NCI-H1694 (cell line): ENCODE results near the gene EXOC1.

Experiments used
- DNase-seq: peaks from one replicate; lab custom pipeline; 2025; lab: John Stamatoyannopoulos, UW

Gene EXOC1

DNA sequence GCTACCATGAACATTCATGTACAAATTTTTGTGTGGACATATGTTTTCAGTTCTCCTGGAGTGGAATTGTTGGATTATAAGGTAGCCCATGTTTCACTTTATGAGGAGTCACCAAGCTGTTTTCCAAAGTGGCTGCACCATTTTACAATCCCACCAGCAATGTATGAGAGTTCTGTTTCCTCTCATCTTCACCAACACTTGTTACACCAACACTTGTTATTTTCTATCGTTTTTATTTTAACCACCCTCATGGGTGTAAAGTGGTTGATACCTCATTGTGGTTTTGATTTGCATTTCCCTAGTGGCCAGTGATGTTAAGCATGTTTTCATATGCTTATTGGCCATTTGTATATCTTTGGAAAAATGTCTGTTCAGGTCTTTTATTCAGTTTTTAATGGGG lies 4.1 kb downstream of the EXOC1 start:
- no peak for DNase-seq

DNA sequence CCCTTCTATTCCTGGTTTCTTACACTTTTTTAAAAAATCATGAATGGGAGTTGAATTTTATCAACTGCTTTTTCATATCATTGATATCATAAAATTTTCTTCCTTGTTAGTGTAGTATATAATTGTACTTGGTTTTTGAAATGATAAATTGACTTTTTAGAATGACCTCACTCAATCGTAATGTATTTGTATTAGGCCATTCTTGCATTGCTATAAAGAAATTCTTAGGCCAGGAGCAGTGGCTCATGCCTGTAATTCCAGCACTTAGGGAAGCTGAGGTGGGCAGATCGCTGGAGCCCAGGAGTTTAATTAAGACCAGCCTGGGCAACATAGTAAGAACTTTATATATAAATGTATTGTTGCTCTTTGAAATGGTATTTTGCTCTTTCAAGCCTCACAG lies 6.3 kb downstream of the EXOC1 start:
- no peak for DNase-seq

DNA sequence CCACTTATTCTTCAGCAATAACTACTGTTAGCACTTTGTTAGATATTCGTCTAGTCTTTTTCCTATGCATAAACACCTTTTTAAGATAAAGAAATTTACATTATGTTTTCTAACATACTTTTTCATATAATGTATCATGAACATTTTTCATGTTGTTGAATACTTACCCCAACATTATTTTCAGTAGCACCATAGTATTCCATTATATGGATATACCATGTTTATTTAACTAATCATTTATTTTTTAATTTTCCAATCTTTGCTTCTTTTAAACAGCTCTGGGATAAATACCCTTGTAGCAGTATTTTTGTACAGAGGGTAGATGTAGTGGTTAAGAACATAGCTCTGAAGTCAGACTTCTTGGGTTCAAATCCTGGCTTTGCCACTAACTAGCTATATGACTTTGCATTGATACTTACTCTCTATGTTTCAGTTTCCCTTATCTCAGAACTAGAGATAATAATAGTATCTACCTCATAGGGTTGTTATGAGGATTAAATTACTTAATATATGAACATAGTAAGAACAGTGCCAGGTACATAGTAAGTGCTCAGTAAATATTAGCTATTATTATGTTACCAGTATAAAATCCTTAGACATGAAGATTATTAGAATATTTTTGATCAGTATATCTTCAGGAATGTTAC lies 11.3 kb downstream of the EXOC1 start:
- DNase-seq: no peak

DNA sequence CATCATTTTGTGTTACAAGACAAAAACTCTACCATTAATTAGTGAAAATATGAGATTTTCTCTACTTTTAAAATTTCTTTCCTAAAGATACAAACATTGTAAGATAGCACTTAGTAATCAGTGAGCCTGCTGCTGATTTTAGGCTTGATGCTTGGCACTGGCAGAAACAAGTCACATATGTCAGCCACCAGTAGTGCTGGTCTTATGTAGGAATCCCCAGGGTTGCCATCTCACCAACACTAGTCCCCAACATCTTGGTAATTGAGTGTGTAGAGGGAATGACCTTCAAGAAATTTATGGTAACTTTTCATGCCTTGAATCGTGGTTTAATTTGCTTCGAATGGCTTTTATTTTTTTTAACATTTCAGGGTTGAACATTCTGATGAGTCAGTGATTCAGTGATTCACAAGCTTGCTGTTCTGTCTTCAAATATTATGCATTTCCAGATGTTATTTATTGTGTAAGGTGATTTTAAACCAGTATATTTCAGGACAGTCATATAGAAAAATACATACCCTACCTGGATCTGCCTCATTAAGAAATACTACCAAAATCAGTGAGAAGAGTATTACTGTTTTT lies 11.9 kb downstream of the EXOC1 start:
- DNase-seq: no peak

DNA sequence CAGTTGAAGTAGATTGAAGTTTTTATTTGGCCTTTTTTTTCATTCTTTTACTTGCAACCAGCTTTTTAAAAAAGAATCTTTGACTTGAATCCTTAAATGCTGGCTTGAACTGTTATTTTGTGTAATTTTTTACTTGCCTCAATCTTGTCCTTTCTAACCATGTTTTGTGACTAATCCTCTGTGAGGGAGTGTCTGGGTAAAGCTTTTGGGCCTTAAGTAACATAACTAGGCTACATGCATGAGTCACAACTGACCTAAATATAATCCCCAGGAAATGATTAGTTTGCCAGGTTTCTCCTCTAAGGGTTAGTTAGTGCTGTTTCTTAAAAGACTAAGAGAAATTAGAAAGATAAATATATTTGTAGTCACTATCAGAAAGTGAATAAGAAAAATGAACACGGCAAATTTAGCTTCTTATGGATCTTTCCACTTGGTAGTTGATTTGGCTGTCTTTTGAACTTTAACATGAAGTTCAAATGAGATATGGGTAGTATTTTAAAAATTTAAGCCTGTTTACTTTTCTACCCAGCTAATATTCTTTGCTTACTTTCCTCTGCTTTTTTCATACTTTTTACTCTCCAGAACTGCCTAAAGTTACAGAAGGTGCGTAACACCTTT lies 13.0 kb downstream of the EXOC1 start:
- DNase-seq: no peak

DNA sequence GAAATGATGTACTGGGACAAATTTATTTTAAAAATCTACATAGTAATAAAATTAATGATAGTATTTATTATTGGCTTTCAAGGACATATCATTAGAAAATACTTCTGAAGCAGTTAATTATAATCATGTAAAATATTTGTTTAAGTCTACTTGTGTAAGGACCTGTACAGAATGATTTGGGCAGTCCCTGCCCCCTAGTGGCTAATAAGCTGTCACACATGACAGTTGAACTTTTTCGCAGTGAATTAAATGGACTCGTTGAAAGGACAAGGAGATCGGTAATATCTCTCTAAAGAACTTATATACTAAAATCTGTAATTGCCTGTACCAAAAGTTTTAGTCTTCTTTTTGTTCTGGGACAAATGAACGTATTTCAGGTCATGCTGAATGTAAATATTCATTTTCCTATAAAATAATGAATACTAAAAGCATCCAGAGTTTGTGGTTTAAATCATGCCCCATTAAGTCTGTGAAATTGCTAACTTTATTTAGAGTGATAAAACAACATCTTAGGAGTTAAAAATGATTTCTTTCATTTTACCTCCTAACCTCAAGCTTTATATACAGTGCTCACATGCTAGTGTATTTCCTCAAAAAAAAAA lies 13.6 kb downstream of the EXOC1 start:
- DNase-seq: peak; percentile 28

DNA sequence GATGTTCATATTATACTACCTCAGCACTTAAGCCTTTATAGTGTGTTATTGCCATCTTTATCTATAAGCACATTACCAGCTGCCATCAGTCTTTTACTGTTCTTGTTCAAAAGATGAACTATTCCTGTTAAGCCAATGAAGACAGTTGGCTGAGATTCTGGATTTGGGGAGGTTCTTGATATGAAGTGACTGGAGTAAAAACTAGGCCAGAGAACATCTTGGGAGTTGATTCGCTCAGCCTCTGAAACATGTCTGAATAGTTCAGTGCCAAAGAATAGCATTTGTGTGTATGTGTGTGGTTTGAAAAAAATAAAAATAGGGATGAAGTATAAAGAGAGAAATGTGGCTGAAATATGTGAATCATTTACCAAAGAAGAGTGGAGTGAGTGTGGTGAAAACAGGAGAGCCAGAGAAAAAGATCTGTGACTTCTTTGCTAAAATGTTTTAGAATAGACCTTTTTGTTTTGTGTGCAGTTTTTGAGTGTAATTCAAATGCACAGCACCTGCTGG lies 15.2 kb downstream of the EXOC1 start:
- DNase-seq: no peak

DNA sequence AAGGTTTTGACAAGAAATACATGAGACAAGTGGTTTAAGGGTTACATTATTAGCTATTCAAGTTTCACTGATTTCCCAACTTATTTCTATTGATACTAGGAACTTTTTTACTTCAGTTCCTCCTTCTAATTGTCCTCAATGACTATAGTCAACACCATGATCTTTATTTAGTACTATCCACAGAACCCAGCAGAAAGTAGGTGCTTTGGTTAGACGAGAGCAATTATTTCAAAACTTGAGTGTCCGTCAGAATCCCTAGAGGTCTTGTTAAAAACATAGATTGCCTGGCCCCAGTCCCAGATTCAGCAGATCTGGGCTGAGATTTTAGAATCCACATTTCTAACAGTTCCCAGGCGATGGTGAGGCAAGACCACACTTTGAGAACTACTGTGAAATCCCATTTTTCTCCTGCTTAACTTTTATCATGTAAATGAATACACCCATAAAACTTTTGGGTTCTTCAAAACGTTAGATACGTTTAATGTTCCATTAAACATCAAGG lies 17.9 kb downstream of the EXOC1 start:
- no peak for DNase-seq

DNA sequence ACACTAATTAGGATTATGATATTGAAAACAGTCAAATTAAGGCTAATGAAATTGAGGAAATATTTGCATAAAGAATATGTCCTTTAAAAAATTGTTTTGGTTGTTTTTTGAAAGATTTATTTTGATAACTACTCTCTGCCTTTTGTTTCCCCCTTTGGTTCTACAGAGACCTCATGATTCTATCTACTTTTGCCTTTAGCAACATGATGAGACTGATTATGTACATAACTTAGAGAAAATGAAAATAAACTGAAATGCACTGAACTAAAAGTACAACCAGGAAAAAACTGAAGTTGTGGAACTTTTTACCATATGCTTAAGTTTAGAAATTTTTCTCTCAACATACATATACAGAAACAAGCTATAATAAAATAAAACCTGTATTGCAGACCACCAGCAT lies 21.4 kb downstream of the EXOC1 start:
- no peak for DNase-seq

DNA sequence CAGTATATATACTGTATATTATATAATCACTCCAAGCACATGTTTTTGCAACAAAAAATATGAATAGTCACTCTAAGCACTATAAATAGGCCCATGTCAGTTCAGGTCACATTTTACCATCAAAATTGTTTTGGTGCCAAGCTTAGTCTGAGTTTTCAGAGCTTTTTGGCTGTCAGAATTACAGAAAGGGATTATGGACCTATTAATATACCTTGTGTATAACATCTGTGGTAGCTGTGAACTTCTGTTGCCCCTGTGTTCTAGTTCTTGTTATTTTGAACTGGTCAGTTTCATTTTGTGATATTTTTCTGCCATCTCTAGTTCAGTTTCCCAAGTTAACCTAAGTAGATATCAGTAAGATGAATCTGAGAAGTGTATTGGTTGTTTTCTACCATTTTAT lies 22.9 kb downstream of the EXOC1 start:
- no peak for DNase-seq

DNA sequence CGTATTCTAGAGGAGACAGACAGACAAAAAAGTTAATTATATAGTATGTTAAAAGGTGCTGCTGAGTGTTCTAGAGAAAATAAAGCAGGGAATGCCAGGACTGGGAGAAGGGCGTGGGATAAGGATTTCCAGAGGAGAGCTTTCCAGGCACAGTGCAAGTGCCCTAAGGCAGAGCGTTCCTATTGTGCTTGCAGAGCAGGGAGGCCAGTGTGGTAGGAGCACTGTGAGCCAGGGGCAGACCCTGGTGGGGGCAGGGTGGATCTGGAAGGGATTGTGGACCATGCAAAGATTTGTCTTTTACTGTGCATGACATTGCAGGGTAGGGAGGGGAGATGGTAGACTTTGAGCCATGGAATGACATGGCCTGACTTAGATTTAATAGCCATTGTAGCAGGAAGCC lies 25.8 kb downstream of the EXOC1 start:
- no peak for DNase-seq

DNA sequence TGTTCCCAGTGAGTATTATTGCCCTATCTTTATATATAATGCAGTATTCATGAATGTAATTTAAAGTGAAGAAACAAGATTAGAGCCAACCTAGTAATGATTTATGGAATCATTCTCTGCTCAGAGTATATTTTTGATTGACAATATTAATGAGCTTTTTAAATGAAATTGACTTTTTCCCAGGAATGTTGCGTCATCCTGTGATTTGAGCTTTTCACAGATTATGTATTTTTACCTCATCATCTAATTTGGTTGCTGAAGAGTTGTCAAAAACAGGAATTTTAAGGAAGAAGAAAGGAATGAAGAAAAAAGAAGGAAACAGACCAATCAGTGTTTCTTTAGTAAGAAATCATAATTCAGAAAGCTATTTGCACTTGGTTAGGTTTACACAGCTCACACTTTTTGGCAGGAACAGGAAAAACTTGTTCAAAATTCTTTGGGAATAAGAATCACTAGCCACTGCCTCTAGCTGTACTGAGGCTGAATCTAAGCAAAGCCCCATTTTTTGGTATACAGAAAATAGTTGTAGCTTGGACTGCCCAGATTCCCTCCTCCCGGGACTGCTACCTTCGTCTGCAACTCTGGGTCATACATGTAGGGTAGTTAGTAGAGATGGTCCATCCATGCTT lies 27.3 kb downstream of the EXOC1 start:
- no peak for DNase-seq

DNA sequence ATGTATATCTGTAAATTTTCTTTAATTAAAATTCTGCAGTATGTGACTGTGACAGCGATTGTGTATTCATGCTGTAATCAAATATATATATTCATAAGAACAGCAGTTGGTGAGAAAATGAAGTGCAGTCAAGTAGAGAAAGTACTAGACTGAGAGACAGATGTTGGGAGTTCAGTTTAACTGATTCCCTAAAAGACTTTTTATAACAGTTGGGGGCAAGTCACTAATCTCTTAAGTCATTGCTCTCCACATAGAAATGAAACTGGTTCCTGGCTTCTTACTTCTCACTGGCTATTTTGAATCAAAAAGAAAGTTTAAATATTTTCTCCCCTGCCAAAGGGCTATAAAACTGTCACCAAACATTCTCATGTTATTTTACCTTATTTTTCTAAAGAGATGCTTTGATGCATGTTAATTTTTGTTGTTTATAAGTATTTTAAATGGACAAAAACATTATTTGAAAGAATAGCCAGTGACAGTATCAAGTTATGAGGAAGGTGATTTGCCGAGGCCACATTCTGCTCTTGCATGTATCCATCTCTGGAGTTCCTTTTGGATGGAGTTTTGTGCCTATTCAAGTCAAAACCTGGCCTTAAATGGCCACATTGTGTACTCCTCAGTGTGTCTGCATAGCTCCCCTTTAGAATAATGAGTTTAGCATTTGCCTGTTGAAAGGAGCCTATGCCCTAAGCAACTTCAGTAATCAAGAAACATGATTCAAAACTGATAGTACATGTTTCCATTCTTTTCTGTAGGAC lies 30.8 kb downstream of the EXOC1 start:
- no peak for DNase-seq

DNA sequence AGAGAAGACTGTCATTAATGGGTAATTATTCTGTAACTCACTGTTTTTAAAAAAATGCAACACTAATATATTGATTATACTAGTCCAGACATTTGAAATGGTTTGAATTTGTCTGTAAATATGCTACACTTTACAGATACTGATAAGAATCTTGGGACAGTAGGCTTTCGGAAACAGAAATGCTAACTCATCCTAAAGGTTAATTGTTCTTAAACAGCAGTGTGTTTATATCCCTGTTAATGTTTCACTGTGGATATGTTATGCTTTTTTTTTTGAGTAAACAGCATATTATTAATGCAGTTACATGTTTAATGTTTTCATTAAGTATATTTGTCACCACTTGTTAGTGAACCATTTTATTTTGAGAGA lies 31.4 kb downstream of the EXOC1 start:
- no peak for DNase-seq

DNA sequence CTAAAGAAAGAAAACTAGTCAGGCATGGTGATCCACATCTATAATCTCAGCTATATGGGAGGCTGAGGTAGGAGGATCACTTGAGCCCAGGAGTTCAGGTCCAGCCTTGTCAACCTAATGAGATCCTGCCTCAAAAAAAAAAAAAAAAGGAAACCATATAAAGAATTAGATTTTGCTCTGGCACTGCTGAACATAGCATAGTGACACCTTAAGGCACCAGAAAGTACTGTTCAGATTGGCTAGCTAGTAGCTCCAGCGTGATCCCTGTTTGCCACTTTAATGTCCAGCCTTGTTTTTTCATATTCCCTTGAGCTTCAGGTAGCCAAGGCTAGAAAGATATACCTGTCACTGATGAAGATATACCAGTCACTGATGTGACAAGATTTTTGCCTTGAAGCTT lies 34.1 kb downstream of the EXOC1 start:
- no peak for DNase-seq

DNA sequence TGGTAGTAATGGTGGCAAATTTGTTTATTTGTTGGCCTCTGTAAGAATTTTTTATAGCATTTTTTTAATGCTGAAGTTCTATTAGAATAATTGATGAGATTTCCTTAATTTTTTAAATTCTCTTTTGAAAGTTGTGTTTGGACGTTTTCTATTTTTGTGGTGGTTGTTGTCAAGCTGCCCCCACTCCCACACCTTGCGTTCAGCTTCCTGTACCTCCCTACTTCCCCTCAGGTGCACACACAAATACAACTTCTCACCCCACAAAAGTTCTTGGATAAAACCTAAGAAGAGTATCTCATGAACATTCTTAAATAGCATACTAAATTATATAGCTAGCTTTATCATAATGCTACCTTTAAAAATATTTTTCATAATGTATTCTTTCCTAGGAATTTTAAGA lies 38.7 kb downstream of the EXOC1 start:
- no peak for DNase-seq

DNA sequence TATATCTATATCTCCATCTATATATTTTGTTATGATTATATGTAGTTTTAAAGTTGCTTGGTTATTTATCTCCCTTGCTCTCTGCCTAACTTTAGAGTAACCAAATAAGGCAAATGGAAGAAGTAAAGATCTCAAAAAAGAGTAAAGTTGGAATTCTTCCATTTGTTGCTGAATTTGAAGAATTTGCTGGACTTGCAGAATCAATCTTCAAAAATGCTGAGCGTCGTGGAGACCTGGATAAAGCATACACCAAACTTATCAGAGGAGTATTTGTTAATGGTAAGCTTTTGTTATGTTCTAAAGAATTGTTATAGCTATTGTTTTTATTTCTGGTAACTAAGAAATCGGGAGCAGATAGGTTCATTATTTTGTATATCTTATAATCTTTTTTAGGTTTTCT lies 43.2 kb downstream of the EXOC1 start:
- DNase-seq: no peak

DNA sequence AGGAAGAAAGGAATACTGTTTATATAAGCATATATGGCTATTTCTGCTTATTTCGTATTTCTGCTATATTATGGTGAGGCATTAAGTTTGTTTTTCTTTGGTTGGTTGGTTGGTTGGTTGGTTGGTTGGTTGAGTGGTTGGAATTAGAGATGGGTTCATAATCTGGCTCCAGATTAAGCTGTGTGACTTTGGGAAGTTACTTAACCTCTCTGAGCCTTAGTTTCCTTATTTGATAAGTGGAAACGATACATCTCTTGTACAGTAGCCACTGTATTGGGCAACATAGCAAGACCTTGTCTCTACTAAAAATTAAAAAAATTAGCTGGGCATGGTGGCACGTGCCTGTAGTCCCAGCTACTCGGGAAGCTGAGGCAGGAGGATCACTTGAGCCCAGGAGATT lies 49.2 kb downstream of the EXOC1 start:
- DNase-seq: no peak

DNA sequence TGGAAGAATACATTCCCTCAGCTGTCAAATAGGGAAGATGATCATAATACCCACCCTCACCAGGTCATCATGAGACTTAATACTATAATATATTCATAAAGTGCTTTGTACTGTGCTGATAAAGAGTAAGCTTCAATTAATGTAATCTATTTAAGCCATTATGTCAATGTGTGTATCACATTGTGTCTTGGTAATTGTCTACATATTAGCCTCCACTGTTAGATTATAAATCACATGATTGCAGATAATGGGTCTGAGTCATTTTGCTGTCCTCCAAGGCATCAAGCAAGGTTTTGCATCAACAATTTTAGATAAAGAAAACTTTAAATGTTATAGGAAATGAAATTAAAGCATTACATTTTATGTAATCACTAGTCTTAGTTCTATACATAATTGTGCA lies 50.1 kb downstream of the EXOC1 start:
- DNase-seq: no peak

DNA sequence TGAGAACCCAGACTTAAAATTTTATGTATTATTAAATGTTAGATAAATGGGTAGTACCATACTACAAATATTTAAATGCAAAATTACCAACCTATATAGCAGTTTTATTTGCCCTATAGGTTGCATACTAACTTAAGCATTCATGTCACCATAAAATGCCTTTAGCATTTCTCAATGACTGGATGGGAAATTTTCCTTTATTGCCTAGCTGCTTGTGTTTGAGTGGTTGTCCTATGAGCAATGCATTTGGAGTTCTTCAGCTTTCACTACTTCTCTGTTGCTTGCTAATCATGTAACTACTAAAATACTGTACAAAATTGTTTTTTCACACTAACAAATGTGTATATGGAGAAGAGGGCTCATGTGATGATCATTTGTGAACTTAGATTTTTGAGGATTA lies 51.1 kb downstream of the EXOC1 start:
- no peak for DNase-seq

DNA sequence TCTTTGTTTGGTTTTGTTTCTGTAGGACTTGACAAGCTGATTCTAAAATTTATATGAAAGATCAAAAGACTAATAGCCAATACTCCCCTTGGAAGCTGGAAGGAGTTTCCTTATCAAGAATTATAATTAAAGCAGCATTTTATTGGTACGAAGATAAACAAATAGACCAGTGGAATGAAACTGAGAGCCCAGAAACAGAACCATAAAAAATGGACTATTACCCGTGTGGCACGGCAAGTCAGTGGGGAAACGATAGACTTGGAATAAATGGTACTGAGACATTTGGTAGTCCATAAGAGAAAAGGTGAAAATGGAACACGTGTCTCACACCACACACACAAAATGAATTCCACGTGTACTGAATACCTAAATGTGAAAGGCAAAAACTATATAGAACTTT lies 52.9 kb downstream of the EXOC1 start:
- DNase-seq: no peak

DNA sequence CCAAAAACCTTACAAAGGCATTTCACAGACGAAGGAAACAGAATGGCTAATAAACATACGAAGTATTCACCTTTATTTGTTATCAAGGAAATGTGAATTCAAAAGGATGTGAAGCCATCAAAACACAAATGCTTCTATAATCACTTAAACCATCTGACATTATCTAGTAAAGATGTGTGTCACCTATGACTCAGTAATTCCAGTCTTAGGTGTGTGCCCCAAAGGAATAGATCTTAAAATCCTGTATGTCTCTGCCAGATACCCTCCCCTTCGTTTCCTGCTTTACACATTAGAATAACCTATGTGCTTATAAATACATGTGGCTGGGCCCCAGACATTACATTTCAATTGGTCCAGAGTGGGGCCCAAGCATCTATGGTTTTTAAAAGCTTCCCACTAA lies 53.5 kb downstream of the EXOC1 start:
- DNase-seq: no peak
